Heart left ventricle (tissue), 13 donors: ENCODE data around the gene FAM118B.

Source experiments
- CTCF ChIP-seq, 12 donors: fragments of 200-600 bp; sonication (generic) in 4 of 12; IDR thresholded peaks; one replicate each; pipeline versions ENCODE4 v1.5.0 to v1.8.0; 2018 to 2022; ENCODE audit warnings: antibody characterized with exemption in 12 of 12, mild to moderate bottlenecking in 5 of 12
- POLR2A ChIP-seq, 2 donors: fragments of 450-650 bp; IDR thresholded peaks; one replicate each; pipeline ENCODE4 v1.6.1; 2017; ENCODE audit warnings: antibody characterized with exemption in 2 of 2, mild to moderate bottlenecking in 2 of 2, moderate library complexity in 2 of 2
- donor health status: ischemic (EF 13 %, LVEDD 7.1; RV severe dilation, severe dysfunction).
- donor health status: DM: no; HTN: yes; CAD: no.
- donor health status: DM: no; HTN: no; CAD: no.
- donor health status: ischemic (EF 25% LVEDD 6.9; RV normal size, moderate dysfunction).
- donor health status: ischemic (EF 25% LVEDD 5.7; RV mildly dilated, moderate dysfunction).
- donor health status: ischemic (EF 35%, LVEDD 5.7; RV mildly dilated, moderate dysfunction).
- donor health status: nonischemic (EF 11% LVEDD 7.7; RV severe dilation, severe dysfunction).
- donor health status: DM: yes; HTN: yes; CAD: no.
- donor health status: PGD.
- donor health status: ischemic (EF 29% LVEDD 5.4; RV normal size, mild dysfunction).
- donor health status: nonischemic (EF 23%, LVEDD 6.1; RV moderate dilation, normal function).

- no peak for TF ChIP-seq CTCF (IDR thresholded peaks at IDR 0.05)
- TF ChIP-seq POLR2A (IDR thresholded peaks at IDR 0.05) = no peak
Measured at GRCh38 chr11:126281666-126282175, 70.1 kb downstream of the FAM118B start.
